HG03103 (cell line): ENCODE measurements around the gene GIMAP4.
"Not testable (repeated sequence)": the region's sequence is repeated elsewhere in the genome, so short reads cannot be mapped to it uniquely, and the experiment has no call there.

Experiments
- ATAC-seq: cut with Tn5 transposase; IDR thresholded peaks from one replicate; pipeline ENCODE4 v1.9.1; 2021; ENCODE audit warnings: low read depth; ENCODE audit not compliant: unreplicated experiment

GIMAP4 gene

DNA sequence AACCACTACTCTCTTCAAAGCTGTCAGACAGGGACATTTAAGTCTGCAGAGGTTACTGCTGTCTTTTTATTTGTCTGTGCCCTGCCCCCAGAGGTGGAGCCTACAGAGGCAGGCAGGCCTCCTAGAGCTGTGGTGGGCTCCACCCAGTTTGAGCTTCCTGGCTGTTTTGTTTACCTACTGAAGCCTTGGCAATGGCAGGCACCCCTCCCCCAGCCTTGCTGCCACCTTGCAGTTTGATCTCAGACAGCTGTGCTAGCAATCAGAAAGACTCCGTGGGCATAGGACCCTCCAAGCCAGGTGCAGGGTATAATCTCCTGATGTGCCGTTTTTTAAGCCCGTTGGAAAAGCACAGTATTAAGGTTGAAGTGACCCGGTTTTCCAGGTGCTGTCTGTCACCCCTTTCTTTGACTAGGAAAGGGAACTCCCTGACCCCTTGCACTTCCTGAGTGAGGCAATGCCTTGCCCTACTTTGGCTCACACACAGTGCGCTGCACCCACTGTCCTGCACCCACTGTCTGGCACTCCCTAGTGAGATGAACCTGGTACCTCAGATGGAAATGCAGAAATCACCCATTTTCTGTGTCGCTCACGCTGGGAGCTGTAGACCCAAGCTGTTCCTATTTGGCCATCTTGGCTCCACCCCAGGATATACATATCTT, 12.9 kb downstream of the GIMAP4 start:
- ATAC-seq = not testable (repeated sequence)

DNA sequence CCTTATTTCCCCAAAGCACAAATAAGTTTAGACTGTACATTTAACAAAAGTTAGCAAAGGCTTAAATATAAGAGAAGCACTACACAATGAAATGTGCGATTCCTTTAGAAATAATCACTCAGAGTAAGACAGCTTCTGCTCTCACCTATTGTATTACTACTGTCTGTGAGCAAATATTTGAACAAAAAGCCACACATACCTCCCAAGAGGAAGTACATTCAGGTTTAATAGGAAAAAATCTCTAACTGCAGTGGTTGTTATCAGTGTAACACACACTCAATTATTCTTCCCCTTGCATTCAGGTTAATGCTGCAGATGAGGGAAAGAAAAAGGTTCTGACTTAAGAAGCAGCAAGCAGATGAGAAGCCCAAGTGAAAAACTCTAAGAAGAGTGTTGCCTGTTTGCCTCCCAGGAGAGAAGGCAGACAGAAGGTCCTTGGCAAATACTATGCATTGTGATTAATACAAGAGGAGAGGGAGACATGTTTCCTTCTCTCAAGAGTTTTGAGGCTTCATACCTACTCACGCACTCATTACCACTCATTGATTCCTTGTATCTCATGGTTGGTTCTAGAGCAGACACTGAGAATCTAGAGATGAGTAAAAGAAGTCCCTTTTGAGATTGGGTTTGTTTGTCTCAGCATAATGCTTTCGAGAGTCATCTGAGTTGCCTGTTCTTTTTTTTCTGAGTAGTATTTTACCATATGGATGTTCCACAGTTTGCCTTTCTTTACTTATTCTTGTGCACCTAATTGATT, 13.6 kb downstream of the GIMAP4 start:
- no peak for ATAC-seq

DNA sequence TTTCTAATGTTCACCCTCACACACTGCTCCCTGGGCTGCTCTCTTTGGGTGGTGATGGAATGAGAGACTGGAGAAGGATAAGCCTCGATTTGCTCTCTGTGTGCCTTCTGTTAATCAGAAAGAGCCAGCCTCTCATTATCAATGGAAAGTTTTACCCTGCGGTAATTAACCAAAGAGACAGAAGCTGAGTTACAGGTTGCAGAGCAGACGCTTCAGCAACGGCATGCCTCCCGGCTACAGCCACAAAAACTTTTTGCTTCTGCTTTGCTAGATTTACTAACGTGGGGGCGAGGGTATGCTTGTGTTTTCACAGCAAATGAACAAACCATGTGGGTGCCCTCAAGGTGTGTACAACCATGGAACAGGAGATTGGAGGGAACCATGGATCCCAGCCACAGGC, 18.0 kb downstream of the GIMAP4 start:
- no peak for ATAC-seq

DNA sequence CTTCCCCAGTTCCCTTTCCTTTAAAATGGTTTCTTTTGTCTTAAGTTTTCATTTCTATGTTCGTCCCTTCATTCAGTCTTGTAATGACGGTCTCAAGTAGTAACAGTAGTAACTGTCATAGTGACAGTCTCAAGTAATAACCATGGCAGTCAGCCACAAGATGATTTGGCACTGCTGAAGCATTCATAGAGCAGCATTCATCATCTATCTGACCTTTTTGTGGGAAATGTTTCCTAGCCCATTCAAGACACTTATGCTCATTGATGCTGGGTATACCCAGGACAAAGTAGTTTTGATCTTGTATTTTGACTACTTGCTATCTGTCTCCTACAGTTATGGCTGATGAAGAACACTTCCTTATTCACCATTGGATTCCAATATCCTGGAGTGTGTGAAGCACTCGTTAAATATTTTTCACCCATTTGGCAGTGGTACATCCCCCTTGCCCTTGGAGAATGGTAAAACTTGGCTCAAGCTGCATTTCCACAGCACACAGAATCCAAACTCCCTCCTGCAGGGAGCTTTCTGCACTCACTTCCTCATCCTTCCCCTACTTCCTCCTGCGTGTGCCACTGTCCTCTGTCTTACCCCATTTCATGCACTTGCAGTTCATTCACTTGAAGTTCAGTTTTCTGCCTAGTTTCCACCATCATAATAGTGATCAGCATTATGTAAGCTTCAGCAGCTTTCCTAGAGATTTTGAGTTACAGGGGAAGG, 19.0 kb downstream of the GIMAP4 start:
- ATAC-seq = no peak

DNA sequence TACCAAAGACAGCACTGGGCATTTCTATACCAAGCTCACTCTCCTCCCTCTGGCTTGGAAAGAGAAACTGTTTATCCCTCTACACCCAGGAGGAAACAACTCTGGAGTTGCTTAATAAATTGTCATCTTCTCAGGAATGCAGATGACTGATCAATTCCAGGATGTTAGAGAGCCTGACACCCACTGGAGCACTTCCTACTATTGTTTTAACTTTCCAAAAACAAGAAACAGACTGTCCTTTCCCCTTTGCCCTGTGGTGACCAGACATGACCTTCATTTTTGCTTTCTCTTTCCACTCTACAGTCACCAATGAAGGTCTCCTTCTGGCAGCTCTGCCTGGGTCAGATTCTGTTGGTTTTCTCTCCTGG, 19.6 kb downstream of the GIMAP4 start:
- no peak for ATAC-seq

DNA sequence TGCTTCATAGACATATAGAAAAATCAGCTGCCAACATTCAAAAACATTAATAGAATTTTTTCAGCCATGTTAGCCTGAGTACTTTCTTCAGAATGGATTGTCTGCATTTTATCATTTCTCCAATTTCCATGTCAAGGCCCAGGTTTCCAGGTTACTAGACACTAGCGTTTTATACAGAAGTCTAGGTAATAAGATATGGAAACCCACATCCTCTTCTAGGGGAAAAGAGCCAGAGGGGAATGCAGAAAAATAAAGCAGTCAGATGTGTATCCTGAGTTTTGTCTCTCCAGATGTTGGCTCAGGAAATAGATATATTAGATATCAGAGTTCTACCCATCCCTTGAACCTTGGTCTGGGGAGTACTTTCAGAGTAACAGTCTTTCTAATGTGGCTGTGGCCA, 20.4 kb downstream of the GIMAP4 start:
- ATAC-seq = no peak

DNA sequence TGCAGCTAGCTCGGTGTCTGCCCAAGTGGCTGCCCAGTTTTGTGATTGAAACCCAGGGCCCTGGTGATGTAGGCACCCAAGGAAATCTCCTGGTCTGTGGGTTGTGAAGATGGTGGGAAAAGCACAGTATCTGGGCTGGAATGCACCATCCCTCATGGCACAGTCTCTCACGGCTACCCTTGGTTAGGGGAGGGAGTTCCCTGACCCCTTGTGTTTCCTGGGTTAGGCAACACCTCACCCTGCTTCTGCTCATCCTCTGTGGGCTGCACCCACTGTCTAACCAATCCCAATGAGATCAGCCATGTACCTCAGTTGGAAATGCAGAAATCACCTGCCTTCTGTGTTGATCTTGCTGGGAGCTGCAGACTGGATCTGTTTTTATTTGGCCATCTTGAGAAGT, 27.6 kb downstream of the GIMAP4 start:
- no peak for ATAC-seq

DNA sequence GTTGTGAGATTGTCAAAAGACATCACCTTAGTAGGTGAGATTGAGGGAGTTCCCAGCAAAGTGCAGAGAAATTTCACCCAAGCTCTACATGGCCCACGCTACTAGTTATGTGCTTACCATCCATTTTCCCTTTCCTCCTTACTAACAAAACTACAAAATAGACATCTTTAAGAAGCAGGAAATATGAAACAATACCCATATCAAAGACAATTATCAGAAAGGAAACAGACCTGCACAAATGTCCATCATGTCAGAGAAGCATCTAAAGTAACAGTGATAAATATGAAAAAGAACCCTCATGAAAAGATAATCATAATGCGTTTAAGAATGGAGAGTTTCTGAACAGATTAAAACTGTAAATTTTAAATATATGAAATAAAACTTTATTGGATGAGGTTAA, 28.2 kb downstream of the GIMAP4 start:
- ATAC-seq = no peak

DNA sequence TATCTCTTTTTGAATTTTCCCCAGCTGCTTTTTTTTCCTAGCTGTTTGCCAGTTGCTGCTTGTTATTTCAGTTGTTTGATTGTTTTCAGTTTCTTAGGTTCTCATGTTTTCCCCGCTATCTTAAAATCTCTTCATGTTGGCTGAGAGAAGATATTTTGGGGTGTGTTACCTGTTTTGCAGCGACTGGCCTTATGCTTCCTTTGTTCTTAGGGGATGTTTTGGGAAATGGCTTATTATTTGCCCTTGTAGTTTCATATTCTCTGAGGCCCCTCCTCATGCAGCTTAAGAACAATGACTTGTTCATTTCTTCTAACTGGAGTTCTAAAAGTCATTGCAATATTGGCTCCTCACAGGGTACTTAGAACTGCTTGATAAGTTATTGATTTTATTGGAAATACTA, 36.4 kb downstream of the GIMAP4 start:
- ATAC-seq = not testable (repeated sequence)

DNA sequence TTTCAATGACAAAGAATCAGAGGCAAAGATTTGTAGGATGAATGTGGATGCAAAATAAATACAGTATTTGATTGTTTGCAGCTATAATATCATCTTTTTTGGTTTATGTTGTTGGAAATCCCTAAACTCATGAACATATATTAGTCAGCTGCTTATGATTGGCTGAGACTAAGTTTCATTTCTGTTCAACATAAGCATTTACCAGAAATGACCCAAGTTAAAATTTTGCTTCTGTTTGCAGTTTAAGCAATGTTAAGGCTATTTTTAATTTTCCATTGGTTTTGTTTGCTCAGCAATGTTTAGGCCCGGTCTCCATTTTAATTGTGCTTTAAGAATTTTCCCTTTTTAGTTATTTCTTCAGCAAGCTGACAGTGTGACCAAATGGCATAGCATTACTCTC, 43.0 kb downstream of the GIMAP4 start:
- no peak for ATAC-seq

DNA sequence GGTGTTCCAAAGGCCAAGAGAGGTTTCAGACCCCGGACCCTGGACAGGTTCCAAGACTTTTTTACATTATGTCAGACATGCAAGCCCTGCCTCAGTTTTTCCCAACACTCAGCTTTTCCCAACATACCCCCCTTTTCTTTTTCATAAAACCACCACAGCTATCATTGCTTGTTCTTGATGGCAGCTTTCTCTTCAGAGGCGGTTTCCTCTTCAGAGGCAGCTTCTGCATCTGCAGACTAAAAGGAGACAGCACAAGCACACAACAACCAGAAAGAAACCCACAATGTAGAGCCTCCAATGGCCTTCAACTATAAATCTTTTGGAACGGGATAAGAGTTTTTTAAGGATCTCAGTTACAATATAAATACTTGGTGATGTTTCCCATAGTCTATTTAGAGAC, 45.7 kb downstream of the GIMAP4 start:
- ATAC-seq = no peak

DNA sequence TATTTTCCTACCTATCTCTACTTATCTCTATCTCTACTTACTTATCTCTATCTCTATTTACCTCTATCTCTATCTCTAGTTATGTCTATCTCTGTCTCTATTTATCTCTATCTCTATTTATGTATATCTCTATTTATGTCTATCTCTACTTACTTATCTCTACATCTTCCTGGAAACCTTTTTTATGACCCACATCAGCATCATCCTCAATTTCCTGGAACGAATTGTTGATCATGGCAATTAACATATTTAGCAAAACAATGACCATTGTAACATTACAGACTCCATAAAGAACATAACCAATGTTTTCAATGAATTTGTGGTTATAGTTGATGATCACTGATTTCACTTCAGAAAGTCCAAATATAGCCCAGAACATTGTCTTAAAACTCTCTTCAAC, 46.7 kb downstream of the GIMAP4 start:
- no peak for ATAC-seq

DNA sequence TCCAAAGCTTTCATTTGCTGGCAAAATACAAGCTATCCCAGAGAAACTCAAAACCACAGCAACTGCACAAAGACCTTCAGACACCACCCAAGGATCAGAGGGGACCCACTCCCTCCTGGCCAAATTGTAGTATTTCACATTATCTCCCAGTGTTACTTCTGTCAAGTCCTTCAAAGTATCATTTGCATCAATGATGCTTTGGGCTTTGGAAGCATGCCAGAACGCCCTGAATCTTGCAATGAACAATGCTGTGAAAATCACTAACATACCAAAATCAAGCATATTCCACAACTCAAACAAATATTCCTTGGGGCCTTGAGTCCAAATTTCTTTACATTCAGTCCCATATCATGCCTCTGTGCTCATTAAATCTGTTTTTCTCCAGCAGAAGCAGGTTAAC, 47.2 kb downstream of the GIMAP4 start:
- not testable (repeated sequence) for ATAC-seq

DNA sequence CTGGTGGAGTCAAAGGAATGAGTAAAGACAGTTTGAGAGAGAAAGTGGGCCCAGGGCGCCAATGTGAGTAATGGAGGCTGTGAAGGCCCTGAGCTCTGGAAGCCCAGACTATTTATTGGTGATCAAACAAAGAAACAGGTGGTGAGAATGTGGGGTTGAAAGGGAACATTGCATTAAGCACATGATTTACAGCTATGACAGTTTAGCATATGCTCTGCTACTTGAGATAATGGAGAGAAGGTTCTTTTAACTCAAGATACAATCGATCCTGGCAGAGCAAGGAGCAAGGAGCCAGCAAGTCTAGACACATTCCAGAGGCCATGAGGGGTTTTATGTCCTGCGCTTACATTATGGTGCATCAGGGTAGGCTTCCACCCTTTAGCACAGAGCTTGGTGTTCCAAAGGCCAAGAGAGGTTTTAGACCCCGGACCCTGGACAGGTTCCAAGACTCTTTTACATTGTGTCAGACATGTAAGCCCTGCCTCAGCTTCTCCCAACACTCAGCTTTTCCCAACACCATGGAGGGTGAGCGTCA, 48.1 kb downstream of the GIMAP4 start:
- not testable (repeated sequence) for ATAC-seq

DNA sequence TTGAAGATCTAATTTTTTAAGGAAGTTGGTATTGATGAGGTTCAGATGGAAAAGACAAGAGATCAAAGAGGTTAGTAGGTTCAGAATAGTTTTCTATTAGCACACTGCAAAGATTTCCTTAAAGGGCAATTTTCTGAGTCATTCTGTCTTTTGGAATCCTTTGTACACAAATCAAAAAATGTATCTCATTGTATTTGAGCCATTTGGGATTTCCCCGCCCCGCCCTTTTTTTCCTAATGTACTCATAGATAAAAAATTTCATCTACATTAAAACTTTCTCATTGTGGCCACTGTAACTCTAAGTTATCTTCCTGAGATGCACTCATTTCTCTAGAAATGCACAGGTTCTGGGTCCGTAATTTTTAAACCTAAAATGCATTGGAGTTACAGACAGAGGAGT, 52.9 kb downstream of the GIMAP4 start:
- no peak for ATAC-seq

DNA sequence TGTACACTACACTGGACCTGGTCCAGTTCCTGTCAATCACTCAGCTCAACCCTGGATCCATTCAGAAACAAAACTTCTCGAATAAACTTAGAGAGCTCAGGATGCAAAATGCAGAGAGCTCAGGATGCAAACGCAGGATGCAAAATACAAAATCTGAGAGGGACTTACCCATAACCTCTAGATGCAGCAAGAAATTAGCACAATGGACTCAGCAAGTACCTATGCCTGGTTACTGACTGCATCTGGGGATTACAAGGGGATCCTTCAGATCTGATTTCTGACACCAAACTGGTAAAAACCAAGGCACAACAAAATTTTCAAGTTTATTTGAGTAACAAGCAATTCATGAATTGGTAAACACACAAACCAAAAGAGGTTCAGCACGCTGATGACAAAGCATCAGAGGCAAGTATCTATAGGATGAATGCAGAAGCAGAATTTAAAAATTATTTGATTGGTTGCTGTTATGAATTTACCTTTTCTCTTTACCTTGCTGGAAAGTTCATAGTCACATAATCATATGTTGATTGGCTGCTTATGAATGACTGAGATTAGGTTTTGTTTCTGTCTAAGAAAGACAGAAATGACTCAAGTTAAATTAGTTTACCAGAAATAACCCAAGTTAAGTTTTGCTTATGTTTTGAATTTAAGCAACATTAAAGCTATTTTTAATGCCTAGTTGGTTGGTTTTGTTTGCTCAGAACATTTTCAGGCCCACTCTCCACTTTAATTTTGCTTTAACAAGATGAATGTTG, 53.6 kb downstream of the GIMAP4 start:
- no peak for ATAC-seq

DNA sequence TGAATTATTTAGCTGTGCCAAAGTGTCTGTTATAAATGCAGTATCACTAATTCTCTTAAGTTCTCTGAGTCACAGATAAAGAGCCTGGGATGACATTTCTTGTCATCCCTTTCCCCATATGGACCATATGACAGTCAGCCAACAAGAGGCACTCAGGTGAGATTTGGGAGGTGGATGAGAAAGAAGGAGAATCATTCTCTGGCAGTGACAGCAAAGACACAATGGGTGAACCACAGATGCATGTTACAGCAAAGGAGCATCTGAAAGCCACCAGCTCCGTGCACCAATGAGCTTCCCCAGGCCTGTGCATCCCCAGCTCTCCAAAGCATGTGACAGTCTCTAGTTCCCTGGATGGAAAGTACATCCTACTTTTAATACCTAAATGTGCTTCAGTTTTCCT, 54.2 kb downstream of the GIMAP4 start:
- ATAC-seq = no peak
